T-helper 2 cell treated with Interferon-gamma antibody and Interleukin-4, amounts not matched to agents 5 μg/mL and 100 μg/mL, for 36 hours (primary cell): ENCODE measurements around the gene TP53AIP1.

Source experiments
- DNase-seq: peaks from one replicate; pipeline ENCODE4 v3.0.0; 2021; ENCODE audit warnings: low spot score
- H3K27ac Mint-ChIP-seq: one replicate; pipeline ENCODE4 v1.8.0; 2021; ENCODE audit warnings: mild to moderate bottlenecking, mixed read lengths
- H3K27me3 Mint-ChIP-seq: one replicate; pipeline ENCODE4 v1.8.0; 2021; ENCODE audit warnings: low read depth, mixed read lengths
- H3K36me3 Mint-ChIP-seq: one replicate; pipeline ENCODE4 v1.8.0; 2021; ENCODE audit warnings: low read depth, mixed read lengths
- H3K4me1 Mint-ChIP-seq: one replicate; pipeline ENCODE4 v1.8.0; 2021; ENCODE audit warnings: low read depth, mixed read lengths
- H3K4me3 Mint-ChIP-seq: one replicate; pipeline ENCODE4 v1.8.0; 2022; ENCODE audit warnings: mild to moderate bottlenecking, moderate library complexity, mixed read lengths
- H3K9me3 Mint-ChIP-seq: one replicate; pipeline ENCODE4 v1.8.0; 2021; ENCODE audit warnings: mixed read lengths

The TP53AIP1 gene

GRCh38 chr11:128903248-128904061 is 39.2 kb downstream of the TP53AIP1 start:
- no peak overlapping the region for H3K27ac Mint-ChIP-seq

DNA sequence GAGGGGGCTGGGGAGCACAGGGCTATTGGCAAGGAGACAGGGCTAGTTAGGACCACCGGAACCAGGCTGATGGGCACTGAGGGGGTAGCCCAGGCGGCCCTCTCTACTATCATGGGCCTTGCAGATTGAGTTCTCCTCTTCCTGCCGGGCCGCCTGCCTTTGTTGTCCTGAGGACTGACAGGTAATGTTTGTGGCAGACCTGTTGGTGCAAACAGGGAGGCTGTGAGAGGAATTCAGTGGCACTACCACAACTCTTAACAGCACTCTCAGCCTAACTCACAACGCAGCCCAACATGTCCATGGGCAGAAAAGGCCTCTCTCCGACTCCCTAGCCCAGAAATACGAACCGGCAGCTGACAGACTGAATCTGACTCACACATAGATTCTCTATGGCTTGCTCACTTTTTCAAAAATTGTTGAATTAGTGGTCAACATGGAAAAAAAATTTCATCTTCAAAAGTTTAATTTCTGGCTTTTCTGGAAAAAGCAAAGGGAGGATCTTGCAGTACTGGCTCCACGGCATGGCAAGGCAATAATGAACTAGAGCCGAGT is 40.1 kb downstream of the TP53AIP1 start:
- Mint-ChIP-seq H3K9me3 (no peaks in the 10 kb centered on the region), H3K27me3 (peaks cover 71% of the 10 kb centered on the region), H3K4me1 (peaks cover 8% of the 10 kb centered on the region), H3K27ac (no peak overlapping the region), H3K4me3 (no peak overlapping the region), H3K36me3 (no peaks in the 10 kb centered on the region)
- DNase-seq = no peak

More at GRCh38 chr11:128903248-128904061, 39.2 kb downstream of the TP53AIP1 start:
- Mint-ChIP-seq H3K4me1 (peaks cover 8% of the 10 kb centered on the region), H3K9me3 (no peaks in the 10 kb centered on the region), H3K36me3 (no peaks in the 10 kb centered on the region), H3K27me3 (peaks cover 72% of the 10 kb centered on the region), H3K4me3 (no peak overlapping the region)
- DNase-seq = no peak

- Mint-ChIP-seq H3K27me3 (peaks cover 69% of the 10 kb centered on the region), H3K27ac (no peak overlapping the region), H3K9me3 (no peaks in the 10 kb centered on the region), H3K4me3 (no peak overlapping the region), H3K36me3 (no peaks in the 10 kb centered on the region), H3K4me1 (peaks cover 8% of the 10 kb centered on the region)
- DNase-seq = no peak
Observed at GRCh38 chr11:128901653-128902514, 40.8 kb downstream of the TP53AIP1 start.

DNA sequence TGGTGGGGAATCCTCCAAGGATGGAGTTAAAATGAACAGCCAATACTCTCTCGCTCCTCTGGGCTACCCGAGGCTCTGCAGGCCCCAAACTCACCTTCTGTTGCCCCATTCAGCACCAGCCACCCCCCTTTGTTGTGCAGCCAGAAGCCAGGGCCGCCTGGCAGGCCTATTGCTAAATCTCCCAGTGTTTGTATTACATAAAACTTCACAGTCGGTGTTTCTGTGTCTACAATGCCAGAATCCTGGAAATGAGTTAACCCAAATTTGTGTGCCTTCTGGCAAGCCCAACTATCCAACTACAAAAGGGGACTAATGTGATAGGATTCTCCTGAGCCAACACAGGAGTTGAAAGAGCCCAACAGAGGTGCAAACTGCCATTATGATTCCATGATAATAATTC is 42.2 kb downstream of the TP53AIP1 start:
- no peak for DNase-seq
- no peaks in the 10 kb centered on the region for H3K36me3 Mint-ChIP-seq
- H3K27me3 Mint-ChIP-seq = peaks cover 64% of the 10 kb centered on the region
- H3K4me3 Mint-ChIP-seq = no peak overlapping the region
- H3K4me1 Mint-ChIP-seq = no peaks in the 10 kb centered on the region
- no peak overlapping the region for H3K27ac Mint-ChIP-seq
- H3K9me3 Mint-ChIP-seq = no peaks in the 10 kb centered on the region

DNA sequence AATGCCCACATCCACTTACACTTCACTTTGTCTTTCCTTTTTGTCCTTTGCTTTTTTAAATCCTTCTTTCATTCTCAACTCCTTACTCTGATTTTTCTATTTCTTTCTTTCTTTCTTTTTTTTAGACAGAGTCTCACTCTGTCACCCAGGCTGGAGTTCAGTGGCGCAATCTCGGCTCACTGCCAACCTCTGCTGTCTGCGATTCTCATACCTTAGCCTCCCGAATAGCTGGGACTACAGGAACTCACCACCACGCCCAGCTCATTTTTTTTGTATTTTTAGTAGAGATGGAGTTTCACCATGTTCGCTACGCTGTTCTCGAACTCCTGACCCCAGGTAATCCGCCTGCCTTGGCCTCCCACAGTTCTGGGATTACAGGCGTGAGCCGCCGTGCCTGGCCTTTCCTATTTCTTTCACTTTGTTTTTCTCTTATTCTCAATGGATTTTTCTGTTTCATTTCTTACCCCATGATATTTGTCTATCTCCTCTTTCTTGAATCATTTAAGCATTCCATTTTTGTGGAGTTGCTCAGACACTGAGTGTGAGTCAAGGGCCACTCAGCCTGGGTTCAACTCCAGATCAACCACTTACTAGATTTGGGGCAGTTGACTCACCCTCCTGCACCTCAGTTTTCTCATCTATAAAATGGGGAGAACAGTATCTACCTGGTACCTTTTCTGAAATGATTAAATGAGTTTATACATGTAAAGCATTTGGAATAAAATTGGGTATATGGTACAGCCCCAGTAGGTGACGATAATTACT is 43.9 kb downstream of the TP53AIP1 start:
- Mint-ChIP-seq H3K36me3 (no peaks in the 10 kb centered on the region), H3K27ac (no peak overlapping the region), H3K27me3 (peaks cover 58% of the 10 kb centered on the region), H3K4me3 (no peak overlapping the region), H3K4me1 (peaks cover 3% of the 10 kb centered on the region), H3K9me3 (no peaks in the 10 kb centered on the region)
- DNase-seq = no peak

GRCh38 chr11:128897826-128898225 is 44.8 kb downstream of the TP53AIP1 start:
- H3K4me3 Mint-ChIP-seq = no peak overlapping the region
- H3K4me1 Mint-ChIP-seq = peaks cover 3% of the 10 kb centered on the region
- peaks cover 55% of the 10 kb centered on the region for H3K27me3 Mint-ChIP-seq
- no peaks in the 10 kb centered on the region for H3K36me3 Mint-ChIP-seq
- H3K9me3 Mint-ChIP-seq = no peaks in the 10 kb centered on the region
- no peak overlapping the region for H3K27ac Mint-ChIP-seq
- no peak for DNase-seq

DNA sequence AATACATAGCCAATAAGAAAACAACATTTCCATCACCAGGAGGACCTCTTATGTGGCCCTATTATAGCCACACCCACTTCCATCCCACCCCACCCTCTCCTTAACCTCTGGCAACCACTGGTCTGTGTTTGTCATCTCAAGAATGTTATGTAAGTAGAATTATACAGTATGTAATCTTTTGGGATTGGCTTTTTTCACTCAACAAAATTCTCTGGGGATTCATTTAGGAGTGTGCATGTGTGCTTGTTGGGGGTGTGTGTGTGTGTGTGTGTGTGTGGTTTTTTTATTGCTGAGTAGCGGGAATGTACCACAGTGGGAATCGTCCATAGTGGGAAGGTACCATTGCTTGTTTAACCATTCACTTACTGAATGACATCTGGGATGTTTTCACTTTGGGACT is 46.3 kb downstream of the TP53AIP1 start:
- DNase-seq = no peak
- Mint-ChIP-seq H3K27me3 (peaks cover 61% of the 10 kb centered on the region), H3K9me3 (no peaks in the 10 kb centered on the region), H3K4me1 (peaks cover 3% of the 10 kb centered on the region), H3K36me3 (no peaks in the 10 kb centered on the region), H3K4me3 (no peak overlapping the region), H3K27ac (no peak overlapping the region)

- DNase-seq = no peak
- Mint-ChIP-seq H3K27ac (no peak overlapping the region), H3K4me1 (peaks cover 3% of the 10 kb centered on the region), H3K27me3 (peaks cover 60% of the 10 kb centered on the region), H3K9me3 (no peaks in the 10 kb centered on the region), H3K4me3 (no peak overlapping the region), H3K36me3 (no peaks in the 10 kb centered on the region)
Observed at GRCh38 chr11:128895526-128895925, 47.1 kb downstream of the TP53AIP1 start.

DNA sequence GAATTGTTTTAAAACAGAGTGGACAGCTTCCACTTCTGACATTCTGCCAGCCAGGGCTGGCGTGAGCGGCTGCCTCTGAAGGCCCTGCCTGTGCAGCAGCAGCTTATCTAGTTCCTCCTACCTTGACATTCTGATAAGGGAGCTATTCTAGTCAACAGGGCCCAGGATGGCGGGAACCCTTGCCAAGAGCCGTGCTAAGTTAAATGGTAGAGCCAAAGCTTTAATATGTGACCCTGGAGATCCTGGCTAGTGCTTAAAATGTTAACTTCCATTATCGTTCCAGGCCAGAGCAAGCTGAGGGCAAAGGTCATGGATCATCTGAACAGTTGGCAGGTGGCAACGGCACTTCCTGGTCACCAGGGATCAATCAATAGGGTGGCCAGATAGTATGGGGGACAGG is 48.0 kb downstream of the TP53AIP1 start:
- Mint-ChIP-seq H3K4me1 (peaks cover 3% of the 10 kb centered on the region), H3K4me3 (no peak overlapping the region), H3K27me3 (peaks cover 62% of the 10 kb centered on the region), H3K9me3 (no peaks in the 10 kb centered on the region), H3K36me3 (no peaks in the 10 kb centered on the region), H3K27ac (no peak overlapping the region)
- DNase-seq = no peak

DNA sequence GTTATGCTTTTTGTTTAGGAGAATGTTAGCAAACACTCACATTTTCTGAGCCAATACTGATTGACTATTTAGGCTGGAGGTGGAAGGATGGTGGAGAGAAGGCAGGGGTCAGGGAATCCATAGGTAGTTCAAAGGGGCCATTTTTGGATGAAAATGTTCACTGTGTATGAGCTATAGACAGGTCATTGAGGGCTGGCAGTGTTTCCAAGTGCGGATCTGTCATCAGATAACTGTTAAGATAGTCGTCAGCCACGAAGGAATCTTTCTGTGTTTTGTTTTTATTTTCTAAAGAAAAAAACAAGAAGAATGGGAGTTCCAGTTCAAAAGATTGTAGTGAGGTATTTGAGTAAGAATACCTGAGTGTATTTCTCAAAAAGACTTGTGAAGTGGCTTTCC is 48.4 kb downstream of the TP53AIP1 start:
- DNase-seq = no peak
- H3K36me3 Mint-ChIP-seq = no peaks in the 10 kb centered on the region
- H3K4me3 Mint-ChIP-seq = no peak overlapping the region
- H3K9me3 Mint-ChIP-seq = no peaks in the 10 kb centered on the region
- peaks cover 63% of the 10 kb centered on the region for H3K27me3 Mint-ChIP-seq
- H3K27ac Mint-ChIP-seq = no peak overlapping the region
- peaks cover 3% of the 10 kb centered on the region for H3K4me1 Mint-ChIP-seq

DNA sequence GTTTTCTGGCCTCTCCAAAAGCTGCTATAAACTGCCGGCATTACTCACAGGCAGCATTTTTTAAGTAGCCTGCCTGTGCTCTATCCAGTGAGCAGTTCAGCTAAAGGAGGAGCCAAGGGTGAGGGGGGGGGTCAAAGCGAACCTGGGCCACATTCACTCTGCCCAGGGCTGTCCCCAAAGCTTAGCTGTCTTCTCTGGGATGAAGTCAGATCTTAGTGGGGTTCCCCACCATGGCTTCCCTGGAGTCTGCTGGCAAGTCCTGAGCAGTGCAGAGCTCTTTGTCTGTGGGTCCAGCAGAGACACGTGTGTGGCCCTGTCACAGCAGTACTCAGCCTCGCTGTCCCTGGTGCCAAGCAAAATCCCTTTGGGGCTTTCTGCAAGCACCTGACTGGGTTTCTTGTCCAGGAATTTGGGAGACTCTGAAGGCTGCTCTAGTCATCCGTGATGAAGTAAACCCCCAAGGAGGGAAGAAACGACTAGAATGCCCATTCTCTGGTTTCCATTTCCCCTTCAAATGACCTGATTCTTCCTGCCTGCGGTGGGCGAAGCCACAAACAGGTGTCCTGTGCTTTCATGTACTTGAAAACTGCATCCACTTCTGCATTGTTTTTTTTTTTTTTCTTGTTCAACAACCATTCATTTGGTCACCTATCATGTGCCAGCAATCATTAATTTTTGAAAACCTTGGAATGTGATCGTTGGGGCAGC is 48.9 kb downstream of the TP53AIP1 start:
- Mint-ChIP-seq H3K36me3 (no peaks in the 10 kb centered on the region), H3K4me3 (no peak overlapping the region), H3K27ac (no peak overlapping the region), H3K9me3 (no peaks in the 10 kb centered on the region), H3K4me1 (peaks cover 3% of the 10 kb centered on the region), H3K27me3 (peaks cover 62% of the 10 kb centered on the region)
- DNase-seq = no peak

DNA sequence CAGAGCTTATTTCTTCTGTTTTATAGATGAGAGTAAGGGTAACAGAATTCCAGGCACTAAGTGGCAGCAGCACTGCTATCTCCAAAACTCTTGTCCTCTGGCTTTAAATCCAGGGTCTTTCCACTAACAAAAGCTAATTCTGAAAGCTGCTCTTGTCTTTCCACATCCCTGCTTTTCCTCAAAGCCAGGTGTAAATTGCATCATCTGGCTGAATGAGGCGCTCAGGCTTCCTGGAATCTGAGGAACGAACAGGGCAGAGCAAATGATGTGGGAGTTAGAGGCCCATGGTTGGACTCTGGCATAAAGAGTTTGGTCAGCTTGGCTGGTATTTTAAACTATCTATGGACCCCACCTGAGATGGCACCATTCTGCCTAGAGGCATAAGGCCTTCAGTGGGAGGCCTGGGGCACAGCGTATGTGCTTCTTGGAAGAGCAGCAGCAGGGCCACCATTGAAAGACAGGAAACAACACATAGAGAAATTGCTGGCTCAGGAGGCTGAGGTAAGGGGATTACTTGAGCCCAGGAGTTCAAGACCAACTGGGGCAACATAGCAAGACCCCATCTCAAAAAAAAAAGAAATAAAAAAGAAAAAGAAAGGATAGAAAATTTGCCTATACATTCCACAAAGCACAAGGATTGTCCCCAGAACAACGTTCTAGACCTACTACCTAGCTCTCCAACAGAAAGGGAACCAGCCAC is 49.7 kb downstream of the TP53AIP1 start:
- peaks cover 62% of the 10 kb centered on the region for H3K27me3 Mint-ChIP-seq
- H3K27ac Mint-ChIP-seq = no peak overlapping the region
- H3K4me3 Mint-ChIP-seq = no peak overlapping the region
- no peaks in the 10 kb centered on the region for H3K9me3 Mint-ChIP-seq
- no peaks in the 10 kb centered on the region for H3K36me3 Mint-ChIP-seq
- H3K4me1 Mint-ChIP-seq = peaks cover 3% of the 10 kb centered on the region
- no peak for DNase-seq
